Measurements from ENCODE around the gene PF4V1.

DNA sequence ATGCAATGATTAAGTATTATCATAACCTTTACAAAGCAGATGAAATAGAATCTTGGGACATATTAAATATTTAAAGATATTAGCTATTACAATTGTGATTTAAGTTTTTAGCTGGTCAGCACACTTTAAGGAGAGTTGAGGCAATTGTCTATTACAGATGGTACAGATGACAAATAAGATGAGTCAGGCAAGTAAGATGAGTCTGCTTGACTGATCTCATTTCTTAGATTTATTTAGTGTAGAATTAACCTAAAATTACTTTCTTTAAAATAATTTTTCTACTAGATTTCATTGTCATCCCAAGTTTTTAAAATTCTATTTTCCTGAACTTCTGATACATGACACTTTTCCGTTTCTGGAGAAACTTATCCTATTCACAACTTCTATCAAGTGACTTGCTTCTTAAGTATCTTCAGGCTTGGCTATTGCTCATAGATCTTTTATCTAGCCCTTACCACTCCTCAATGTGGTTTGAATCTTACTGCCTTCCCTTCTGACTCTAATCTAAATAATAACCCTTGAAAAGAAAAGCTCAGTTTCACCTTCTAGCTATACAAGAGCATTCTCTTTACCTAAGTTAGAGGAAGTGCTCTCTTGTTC, 49.0 kb downstream of the PF4V1 start:
- TF ChIP-seq GATA3 (IDR thresholded peaks at IDR 0.05; ENCODE audit: low read depth, low read length), result no peak
- TF ChIP-seq GATA2 (IDR thresholded peaks at IDR 0.05; ENCODE audit: low read depth, low read length), result no peak
